C4-2B (cell line): ENCODE results near the gene OSTC.

Source experiments
- ZFX ChIP-seq: fragments of 450-650 bp; IDR thresholded peaks from 2 replicates; pipeline ENCODE4 v1.6.1; 2017
- TF ChIP-seq, protein P1 (sequence below): fragments of 450-650 bp; conservative IDR thresholded peaks from 2 replicates; pipeline ENCODE4 v1.5.1; 2017; ENCODE audit warnings: mild to moderate bottlenecking

DNA sequence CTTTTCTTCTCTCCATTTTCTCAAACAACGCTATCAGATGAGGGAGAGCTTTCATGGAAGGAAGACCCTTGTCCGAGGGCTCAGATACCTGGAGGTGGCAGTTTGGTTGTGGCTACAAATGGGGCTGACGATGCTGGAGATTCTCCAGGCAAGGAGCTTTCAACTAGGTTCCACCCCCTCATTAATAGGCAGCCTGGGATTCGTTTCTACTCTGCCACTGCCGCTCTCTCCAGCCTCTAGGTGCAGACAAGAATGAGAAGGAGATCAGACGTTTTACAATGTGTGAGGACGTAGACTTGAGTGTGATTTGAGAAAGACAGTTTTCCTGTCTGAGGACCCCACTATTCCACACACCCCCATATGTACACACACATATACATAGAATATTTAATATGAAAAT, 59.3 kb downstream of the OSTC start:
- TF ChIP-seq, protein P1, sequence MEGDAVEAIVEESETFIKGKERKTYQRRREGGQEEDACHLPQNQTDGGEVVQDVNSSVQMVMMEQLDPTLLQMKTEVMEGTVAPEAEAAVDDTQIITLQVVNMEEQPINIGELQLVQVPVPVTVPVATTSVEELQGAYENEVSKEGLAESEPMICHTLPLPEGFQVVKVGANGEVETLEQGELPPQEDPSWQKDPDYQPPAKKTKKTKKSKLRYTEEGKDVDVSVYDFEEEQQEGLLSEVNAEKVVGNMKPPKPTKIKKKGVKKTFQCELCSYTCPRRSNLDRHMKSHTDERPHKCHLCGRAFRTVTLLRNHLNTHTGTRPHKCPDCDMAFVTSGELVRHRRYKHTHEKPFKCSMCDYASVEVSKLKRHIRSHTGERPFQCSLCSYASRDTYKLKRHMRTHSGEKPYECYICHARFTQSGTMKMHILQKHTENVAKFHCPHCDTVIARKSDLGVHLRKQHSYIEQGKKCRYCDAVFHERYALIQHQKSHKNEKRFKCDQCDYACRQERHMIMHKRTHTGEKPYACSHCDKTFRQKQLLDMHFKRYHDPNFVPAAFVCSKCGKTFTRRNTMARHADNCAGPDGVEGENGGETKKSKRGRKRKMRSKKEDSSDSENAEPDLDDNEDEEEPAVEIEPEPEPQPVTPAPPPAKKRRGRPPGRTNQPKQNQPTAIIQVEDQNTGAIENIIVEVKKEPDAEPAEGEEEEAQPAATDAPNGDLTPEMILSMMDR, result no peak
- TF ChIP-seq ZFX, result no peak
